Measurements from ENCODE around the gene NR3C1. TPM values are rescaled to one million over a fixed set of nuclear protein-coding genes. Genes with fewer than 3 reads are reported as not detected.

Gene NR3C1
- total and polyA plus RNA-seq, 2 donors, result 47.7 to 62.3 TPM

GRCh38 chr5:143248822-143249579 is 154.5 kb downstream of the NR3C1 start:
- Histone ChIP-seq H3K9me3 (ENCODE audit: control insufficient read depth in 2 of 2, insufficient read depth in 1 of 2, low read length in 1 of 2) (no peaks in the 10 kb centered on the region), H3K36me3 (ENCODE audit: control insufficient read depth in 2 of 2, insufficient read depth in 2 of 2, low read length in 1 of 2) (no peaks in the 10 kb centered on the region), H3K27me3 (ENCODE audit: control insufficient read depth in 2 of 2, insufficient read depth in 1 of 2, low read length in 1 of 2) (no peaks in the 10 kb centered on the region), H3K27ac (ENCODE audit: low read depth in 1 of 2, low read length in 1 of 2) (no peak overlapping the region), H3K4me1 (ENCODE audit: control insufficient read depth in 2 of 2, insufficient read depth in 2 of 2, low read length in 2 of 2) (peaks cover 2 to 9% of the 10 kb centered on the region in 2 donors), H3K4me3 (ENCODE audit: low read length in 2 of 2) (no peak overlapping the region)
- no peak for DNase-seq (ENCODE audit: low read depth in 6 of 9, low spot score in 9 of 9)
- 98% methylated on average over 3 of the region's 3 CpGs for WGBS

DNA sequence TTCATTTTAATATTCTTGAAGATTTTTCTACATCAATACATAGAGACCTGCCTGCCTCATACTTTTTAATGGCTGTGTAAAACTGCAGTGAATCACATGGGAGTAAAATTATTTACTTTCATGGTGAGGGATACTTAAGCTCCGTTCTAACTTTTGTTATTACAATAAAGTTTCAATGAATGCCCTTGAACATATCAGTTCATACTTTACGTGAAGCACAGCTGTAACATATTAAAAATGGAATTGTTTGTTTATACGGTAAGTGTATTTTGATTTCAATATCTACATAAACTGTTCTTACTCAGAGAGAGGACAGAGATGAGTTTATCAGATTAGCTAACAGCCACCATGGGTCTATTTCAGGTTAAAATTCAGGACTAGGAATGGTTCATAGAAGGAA is 155.1 kb downstream of the NR3C1 start:
- no peaks in the 10 kb centered on the region for H3K27me3 ChIP-seq (ENCODE audit: control insufficient read depth in 2 of 2, insufficient read depth in 1 of 2, low read length in 1 of 2)
- no peak overlapping the region for H3K4me3 ChIP-seq (ENCODE audit: low read length in 2 of 2)
- no peaks in the 10 kb centered on the region for H3K36me3 ChIP-seq (ENCODE audit: control insufficient read depth in 2 of 2, insufficient read depth in 2 of 2, low read length in 1 of 2)
- peaks cover 2 to 9% of the 10 kb centered on the region in 2 donors for H3K4me1 ChIP-seq (ENCODE audit: control insufficient read depth in 2 of 2, insufficient read depth in 2 of 2, low read length in 2 of 2)
- no peak overlapping the region for H3K27ac ChIP-seq (ENCODE audit: low read depth in 1 of 2, low read length in 1 of 2)
- no peaks in the 10 kb centered on the region for H3K9me3 ChIP-seq (ENCODE audit: control insufficient read depth in 2 of 2, insufficient read depth in 1 of 2, low read length in 1 of 2)
- over 99% methylated on average over 3 of the region's 3 CpGs for WGBS
- no peak for DNase-seq (ENCODE audit: low read depth in 6 of 9, low spot score in 9 of 9)

DNA sequence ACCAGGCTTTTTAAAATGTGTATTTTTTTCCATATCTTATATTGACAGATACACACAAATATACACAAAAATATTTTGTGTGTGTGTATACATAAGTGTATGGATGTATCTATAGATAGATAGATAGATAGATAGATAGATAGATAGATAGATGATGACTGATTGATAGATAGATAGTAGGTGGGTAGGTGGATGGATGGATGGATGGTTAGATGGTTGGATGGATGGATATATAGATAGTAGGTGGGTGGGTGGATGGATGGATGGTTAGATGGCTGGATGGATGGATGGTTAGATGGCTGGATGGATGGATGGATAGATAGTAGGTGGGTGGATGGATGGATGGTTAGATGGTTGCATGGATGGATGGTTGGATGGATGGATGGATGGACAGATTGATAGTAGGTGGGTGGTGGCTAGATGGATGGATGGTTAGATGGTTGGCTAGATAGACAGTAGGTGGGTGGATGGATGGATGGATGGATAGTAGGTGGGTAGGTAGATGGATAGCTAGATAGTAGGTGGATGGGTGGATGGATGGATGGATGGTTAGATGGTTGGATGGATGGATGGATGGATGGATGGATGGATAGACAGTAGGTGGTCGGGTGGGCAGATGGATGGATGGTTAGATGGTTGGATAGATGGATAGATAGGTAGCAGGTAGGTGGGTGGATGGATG is 156.2 kb downstream of the NR3C1 start:
- DNase-seq (ENCODE audit: low read depth in 6 of 9, low spot score in 9 of 9), result no peak
- no peaks in the 10 kb centered on the region for H3K27me3 ChIP-seq (ENCODE audit: control insufficient read depth in 2 of 2, insufficient read depth in 1 of 2, low read length in 1 of 2)
- no peaks in the 10 kb centered on the region for H3K9me3 ChIP-seq (ENCODE audit: control insufficient read depth in 2 of 2, insufficient read depth in 1 of 2, low read length in 1 of 2)
- no peaks in the 10 kb centered on the region for H3K36me3 ChIP-seq (ENCODE audit: control insufficient read depth in 2 of 2, insufficient read depth in 2 of 2, low read length in 1 of 2)
- 100% methylated on average over 1 of the region's 1 CpG for WGBS
- H3K4me3 ChIP-seq (ENCODE audit: low read length in 2 of 2), result no peak overlapping the region
- H3K4me1 ChIP-seq (ENCODE audit: control insufficient read depth in 2 of 2, insufficient read depth in 2 of 2, low read length in 2 of 2), result peaks cover 2 to 9% of the 10 kb centered on the region in 2 donors
- H3K27ac ChIP-seq (ENCODE audit: low read depth in 1 of 2, low read length in 1 of 2), result no peak overlapping the region

DNA sequence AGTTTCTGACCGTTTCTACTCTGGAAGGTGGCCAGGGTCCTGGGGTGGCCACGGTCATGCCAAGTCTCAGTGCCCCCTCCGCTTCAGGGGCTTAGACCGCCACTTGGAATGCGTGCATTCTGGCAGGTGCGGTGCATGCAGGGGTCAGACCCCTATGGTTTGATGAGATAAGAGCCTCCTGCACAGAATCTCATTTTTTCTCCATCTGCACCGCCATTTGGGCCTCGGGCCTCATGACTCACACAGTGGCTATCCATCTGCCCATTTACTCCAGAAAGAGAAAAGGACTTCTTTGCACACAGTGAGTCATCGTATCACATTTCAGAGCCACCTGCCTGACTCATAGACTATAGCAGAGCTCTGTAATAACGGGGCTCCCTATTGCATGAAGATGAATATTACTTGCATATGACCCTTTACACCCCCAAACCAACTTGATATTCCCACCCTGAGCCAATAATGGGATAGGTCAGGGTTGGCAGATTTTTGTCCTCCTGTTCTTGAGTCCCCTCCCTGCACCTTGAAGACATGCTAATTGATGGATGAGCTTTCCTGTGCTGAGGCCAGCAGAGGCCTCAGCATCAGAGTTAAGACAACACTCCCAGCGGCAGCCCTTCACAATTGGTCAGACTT is 157.4 kb downstream of the NR3C1 start:
- H3K4me1 ChIP-seq (ENCODE audit: control insufficient read depth in 2 of 2, insufficient read depth in 2 of 2, low read length in 2 of 2), result peaks cover 2 to 5% of the 10 kb centered on the region in 2 donors
- no peak for DNase-seq (ENCODE audit: low read depth in 6 of 9, low spot score in 9 of 9)
- 97% methylated on average over 11 of the region's 11 CpGs for WGBS

DNA sequence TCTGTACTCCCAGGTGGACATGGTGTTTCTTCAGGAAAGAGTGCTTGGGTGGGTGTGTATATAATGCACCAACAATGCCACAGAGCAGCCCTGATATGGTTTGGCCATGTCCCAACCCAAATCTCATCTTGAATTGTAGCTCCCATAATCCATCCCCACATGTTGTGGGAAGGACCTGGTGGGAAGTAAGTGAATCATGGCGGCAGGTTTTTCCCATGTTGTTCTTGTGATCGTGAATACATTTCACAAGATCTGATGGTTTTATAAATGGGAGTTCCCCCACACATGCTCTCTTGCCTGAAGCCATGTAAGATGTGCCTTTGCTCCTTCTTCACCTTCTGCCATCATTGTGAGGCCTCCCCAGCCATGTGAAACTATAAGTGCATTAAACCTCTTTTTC is 158.5 kb downstream of the NR3C1 start:
- no peaks in the 10 kb centered on the region for H3K36me3 ChIP-seq (ENCODE audit: control insufficient read depth in 2 of 2, insufficient read depth in 2 of 2, low read length in 1 of 2)
- DNase-seq (ENCODE audit: low read depth in 6 of 9, low spot score in 9 of 9), result no peak
- WGBS, result 70% methylated on average over 2 of the region's 2 CpGs
- no peak overlapping the region for H3K4me3 ChIP-seq (ENCODE audit: low read length in 2 of 2)
- no peaks in the 10 kb centered on the region for H3K27me3 ChIP-seq (ENCODE audit: control insufficient read depth in 2 of 2, insufficient read depth in 1 of 2, low read length in 1 of 2)
- H3K9me3 ChIP-seq (ENCODE audit: control insufficient read depth in 2 of 2, insufficient read depth in 1 of 2, low read length in 1 of 2), result no peaks in the 10 kb centered on the region
- H3K27ac ChIP-seq (ENCODE audit: low read depth in 1 of 2, low read length in 1 of 2), result no peak overlapping the region
- peaks cover 1 to 2% of the 10 kb centered on the region in 2 donors for H3K4me1 ChIP-seq (ENCODE audit: control insufficient read depth in 2 of 2, insufficient read depth in 2 of 2, low read length in 2 of 2)

More for the DNA sequence above, 157.4 kb downstream of the NR3C1 start:
- Histone ChIP-seq H3K27ac (ENCODE audit: low read depth in 1 of 2, low read length in 1 of 2) (no peak overlapping the region), H3K36me3 (ENCODE audit: control insufficient read depth in 2 of 2, insufficient read depth in 2 of 2, low read length in 1 of 2) (no peaks in the 10 kb centered on the region), H3K4me3 (ENCODE audit: low read length in 2 of 2) (no peak overlapping the region), H3K9me3 (ENCODE audit: control insufficient read depth in 2 of 2, insufficient read depth in 1 of 2, low read length in 1 of 2) (no peaks in the 10 kb centered on the region), H3K27me3 (ENCODE audit: control insufficient read depth in 2 of 2, insufficient read depth in 1 of 2, low read length in 1 of 2) (no peaks in the 10 kb centered on the region)

- H3K4me1 ChIP-seq (ENCODE audit: control insufficient read depth in 2 of 2, insufficient read depth in 2 of 2, low read length in 2 of 2), result peaks cover 4 to 5% of the 10 kb centered on the region in 2 donors
- peak overlapping the region in 1 of 2 donors; percentile 49 for H3K27ac ChIP-seq (ENCODE audit: low read depth in 1 of 2, low read length in 1 of 2)
- no peak overlapping the region for H3K4me3 ChIP-seq (ENCODE audit: low read length in 2 of 2)
- H3K9me3 ChIP-seq (ENCODE audit: control insufficient read depth in 2 of 2, insufficient read depth in 1 of 2, low read length in 1 of 2), result no peaks in the 10 kb centered on the region
- 94% methylated on average over 16 of the region's 16 CpGs for WGBS
- no peak for DNase-seq (ENCODE audit: low read depth in 6 of 9, low spot score in 9 of 9)
- no peaks in the 10 kb centered on the region for H3K36me3 ChIP-seq (ENCODE audit: control insufficient read depth in 2 of 2, insufficient read depth in 2 of 2, low read length in 1 of 2)
- no peaks in the 10 kb centered on the region for H3K27me3 ChIP-seq (ENCODE audit: control insufficient read depth in 2 of 2, insufficient read depth in 1 of 2, low read length in 1 of 2)
Measured at GRCh38 chr5:143244000-143244736, 159.3 kb downstream of the NR3C1 start.

DNA sequence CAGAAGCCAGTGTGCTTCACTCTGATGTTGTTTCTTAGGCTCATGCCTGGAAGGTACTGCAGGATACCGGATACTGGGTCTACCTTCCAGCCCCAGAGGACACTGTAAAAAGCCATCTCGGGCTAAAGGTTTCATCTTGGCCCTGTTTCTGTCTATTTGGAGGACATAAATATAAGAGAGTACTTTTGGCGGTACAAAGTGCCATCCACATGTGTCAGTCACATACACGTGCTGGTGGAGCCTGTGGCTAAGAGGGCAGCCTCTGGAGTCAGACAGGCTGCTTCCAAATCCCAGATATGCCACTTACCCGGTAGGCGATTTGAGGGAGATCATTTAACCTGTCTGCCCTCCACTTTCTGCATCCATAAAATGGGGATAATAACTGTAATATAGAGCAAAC is 160.4 kb downstream of the NR3C1 start:
- H3K27ac ChIP-seq (ENCODE audit: low read depth in 1 of 2, low read length in 1 of 2), result no peak overlapping the region
- WGBS, result 98% methylated on average over 6 of the region's 6 CpGs
- H3K9me3 ChIP-seq (ENCODE audit: control insufficient read depth in 2 of 2, insufficient read depth in 1 of 2, low read length in 1 of 2), result no peaks in the 10 kb centered on the region

DNA sequence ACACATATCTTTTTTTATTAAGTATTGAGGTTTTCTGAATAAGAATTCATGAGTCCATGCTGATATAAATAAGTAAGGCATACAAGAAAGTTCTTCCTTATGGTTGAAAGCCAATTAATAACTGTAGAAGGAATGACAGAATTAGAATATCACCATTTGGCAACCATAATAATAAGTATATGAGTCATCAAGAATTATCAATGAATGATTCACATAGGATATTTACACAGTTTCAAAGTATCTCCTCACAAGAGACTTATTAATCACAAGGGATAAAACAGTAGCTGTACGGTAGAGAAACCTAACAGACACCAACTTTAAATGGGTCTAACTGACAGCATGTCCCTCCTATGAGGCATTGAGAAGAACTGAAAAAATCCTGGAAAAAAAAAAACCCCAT is 161.6 kb downstream of the NR3C1 start:
- Histone ChIP-seq H3K27me3 (ENCODE audit: control insufficient read depth in 2 of 2, insufficient read depth in 1 of 2, low read length in 1 of 2) (no peaks in the 10 kb centered on the region), H3K4me1 (ENCODE audit: control insufficient read depth in 2 of 2, insufficient read depth in 2 of 2, low read length in 2 of 2) (peaks cover 4 to 5% of the 10 kb centered on the region in 2 donors), H3K27ac (ENCODE audit: low read depth in 1 of 2, low read length in 1 of 2) (no peak overlapping the region), H3K36me3 (ENCODE audit: control insufficient read depth in 2 of 2, insufficient read depth in 2 of 2, low read length in 1 of 2) (no peaks in the 10 kb centered on the region), H3K4me3 (ENCODE audit: low read length in 2 of 2) (no peak overlapping the region), H3K9me3 (ENCODE audit: control insufficient read depth in 2 of 2, insufficient read depth in 1 of 2, low read length in 1 of 2) (no peaks in the 10 kb centered on the region)
- 97% methylated on average over 1 of the region's 1 CpG for WGBS
- no peak for DNase-seq (ENCODE audit: low read depth in 6 of 9, low spot score in 9 of 9)

More for the DNA sequence above, 160.4 kb downstream of the NR3C1 start:
- peaks cover 4 to 5% of the 10 kb centered on the region in 2 donors for H3K4me1 ChIP-seq (ENCODE audit: control insufficient read depth in 2 of 2, insufficient read depth in 2 of 2, low read length in 2 of 2)
- no peaks in the 10 kb centered on the region for H3K27me3 ChIP-seq (ENCODE audit: control insufficient read depth in 2 of 2, insufficient read depth in 1 of 2, low read length in 1 of 2)
- no peak overlapping the region for H3K4me3 ChIP-seq (ENCODE audit: low read length in 2 of 2)
- H3K36me3 ChIP-seq (ENCODE audit: control insufficient read depth in 2 of 2, insufficient read depth in 2 of 2, low read length in 1 of 2), result no peaks in the 10 kb centered on the region
- DNase-seq (ENCODE audit: low read depth in 6 of 9, low spot score in 9 of 9), result no peak
